Stimulated activated CD4-positive, alpha-beta T cell treated with anti-CD3 and anti-CD28 coated beads, TNF-alpha, amount 100 ng/mL, for 24 hours (primary cell): Measurements from ENCODE around the gene APOH.

Experiments
- DNase-seq, 3 experiments: peaks; one replicate each; pipeline ENCODE4 v3.0.0-alpha.2; 2020; ENCODE audit warnings: low read depth in 3 of 3

Gene APOH

GRCh38 chr17:66234611-66235010 is 5.4 kb upstream of the APOH start:
- DNase-seq = no peak

GRCh38 chr17:66233023-66233753 is 4.0 kb upstream of the APOH start:
- DNase-seq = no peak

GRCh38 chr17:66230922-66231591 is 1.8 kb upstream of the APOH start:
- no peak for DNase-seq

DNA sequence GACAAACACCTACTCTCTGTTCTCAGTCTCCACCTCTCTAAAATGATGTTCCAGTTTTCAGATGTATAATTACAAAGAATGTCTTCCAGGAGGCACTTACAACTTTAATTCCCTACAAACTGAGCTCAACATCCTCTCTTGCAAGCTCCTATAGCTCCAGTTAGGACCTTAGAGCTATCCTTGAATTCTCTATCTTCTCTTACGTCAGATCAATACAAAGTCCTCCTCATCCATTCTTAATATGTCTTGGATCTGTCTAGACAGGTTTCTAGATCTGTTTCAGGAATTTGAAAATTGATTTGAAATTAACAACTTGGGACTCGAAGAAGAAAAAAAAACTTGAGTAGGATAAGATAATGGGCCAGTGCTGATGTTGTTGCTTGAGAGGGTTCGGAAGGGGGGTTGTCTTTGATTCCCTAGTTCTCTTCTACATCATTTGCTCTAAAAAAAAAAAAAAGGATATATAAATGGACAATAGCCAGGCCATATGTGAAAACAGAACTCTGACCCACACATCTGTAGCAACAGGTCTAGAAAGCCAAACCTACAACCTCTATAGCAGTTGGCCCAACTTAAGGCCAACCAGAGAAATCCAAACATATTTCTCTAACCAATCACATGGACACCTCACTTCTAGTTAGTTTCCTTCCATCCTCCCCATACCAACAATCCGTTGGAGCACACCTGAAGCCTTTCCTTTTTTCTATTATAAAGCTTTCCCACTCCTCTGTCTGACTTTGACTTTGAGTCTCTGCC is 746 bp upstream of the APOH start:
- no peak for DNase-seq

GRCh38 chr17:66227212-66228045 is 1.8 kb downstream of the APOH start:
- DNase-seq = no peak

DNA sequence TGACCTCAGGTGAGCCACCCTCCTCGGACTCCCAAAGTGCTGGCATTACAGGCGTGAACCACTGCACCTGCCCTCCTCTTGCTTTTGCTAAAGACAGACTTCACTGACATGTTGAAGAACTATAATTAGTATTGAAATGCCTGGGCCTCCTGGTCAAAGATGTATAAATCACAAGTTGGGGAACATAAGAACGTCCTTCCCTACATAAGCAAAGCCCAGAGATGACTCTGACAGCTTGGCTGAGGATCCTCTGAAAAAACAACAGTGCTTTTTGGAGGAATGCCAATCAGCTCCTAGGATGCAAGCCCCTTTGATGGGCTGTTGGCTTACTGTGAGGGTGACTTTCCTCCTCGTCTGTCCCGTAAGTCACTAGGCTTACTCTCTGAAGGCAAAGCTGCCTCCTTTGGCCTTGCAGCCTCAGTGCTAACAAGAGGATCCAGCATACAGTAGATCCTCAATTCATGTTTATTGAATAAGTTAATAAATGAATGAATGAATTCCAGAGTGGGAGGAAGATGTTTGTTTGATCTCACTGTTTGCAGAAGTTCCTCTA is 6.3 kb downstream of the APOH start:
- DNase-seq = no peak

DNA sequence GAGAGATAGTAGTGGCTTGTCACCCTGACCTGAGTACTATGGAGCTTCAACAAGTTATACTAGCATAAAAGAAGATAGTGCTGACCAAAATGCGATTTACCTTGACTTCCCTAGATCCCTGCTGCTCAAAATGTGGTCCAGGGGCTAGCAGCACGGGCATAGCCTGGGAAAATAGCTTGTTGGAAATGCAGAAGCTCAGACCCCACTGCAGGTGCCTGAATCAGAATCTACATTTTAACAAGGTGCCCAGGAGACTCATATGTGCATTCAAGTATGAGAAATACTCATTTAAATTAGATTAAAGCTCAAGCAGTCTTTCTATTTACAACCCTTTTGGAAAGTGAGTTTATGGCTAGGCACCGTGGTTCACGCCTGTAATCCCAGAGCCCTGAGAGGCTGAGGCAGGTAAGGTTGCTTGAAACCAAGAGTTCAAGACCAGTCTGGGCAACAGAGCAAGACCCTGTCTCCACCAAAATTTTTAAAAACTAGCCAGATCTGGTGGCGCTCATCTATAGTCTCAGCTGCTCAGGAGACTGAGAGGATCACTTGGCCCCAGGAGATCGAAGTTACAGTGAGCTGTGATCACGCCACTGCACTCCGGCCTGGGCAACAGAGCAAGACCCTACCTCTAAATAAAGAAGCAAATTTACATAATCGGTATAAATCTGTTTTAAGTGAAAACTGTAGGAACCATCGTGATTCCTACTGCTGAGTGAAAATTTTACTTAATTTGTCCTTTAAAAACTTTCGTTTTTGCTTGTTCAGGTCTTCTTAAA is 7.3 kb downstream of the APOH start:
- no peak for DNase-seq

DNA sequence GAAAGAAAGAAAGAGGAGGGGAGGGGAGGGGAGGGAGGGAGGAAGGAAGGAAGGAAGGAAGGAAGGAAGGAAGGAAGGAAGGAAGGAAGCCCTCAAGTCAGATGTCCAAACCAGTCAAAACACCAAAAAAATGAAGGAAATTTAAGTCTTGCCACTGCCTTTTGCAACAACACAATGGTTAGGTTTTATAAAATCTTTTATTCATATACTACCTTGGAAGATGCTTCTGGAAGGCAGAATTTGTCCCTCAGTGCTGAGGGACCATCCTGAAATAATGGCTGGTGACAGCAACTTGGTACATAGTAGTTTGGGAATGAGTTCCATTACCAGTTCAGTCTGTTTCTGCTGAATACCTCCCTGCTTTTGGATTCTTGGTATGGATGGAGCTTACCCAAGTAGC is 7.9 kb downstream of the APOH start:
- DNase-seq = no peak

DNA sequence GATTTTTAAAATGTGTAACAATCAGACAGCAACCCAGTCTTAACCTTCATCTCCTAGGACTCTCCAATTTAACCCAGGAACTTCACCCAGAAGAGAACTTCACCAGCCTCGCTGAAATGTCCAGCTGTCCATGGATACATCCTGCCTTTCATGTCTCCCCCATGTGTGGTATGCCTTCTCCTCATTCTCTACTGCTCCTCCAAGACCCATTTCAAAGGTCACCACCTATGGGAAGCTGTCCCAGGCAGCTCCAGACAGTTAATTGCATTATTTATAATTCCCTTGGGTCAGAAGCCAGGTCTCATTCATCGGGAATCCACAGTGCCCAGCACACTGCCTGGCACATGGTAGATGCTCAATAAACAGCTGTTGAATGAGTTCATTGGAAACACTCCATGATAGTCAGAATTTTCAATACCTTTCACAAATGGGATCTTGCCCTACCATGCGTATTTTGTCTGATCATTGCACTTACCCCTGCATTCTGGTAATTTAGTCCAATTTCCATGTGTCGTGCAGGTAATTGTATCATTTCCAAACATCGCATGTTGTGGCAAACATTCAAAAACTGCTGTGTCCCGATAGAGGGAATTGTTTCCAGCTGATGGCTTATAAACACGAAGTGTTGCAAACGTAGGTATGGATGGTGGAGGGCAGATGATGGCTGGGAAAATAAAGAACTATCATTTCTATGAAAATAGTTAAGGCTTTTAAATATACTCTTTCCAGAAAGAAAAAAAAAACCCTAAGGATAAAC is 9.0 kb downstream of the APOH start:
- no peak for DNase-seq

- no peak for DNase-seq
These were observed 13.7 kb downstream of the APOH start for GRCh38 chr17:66215529-66215911.

DNA sequence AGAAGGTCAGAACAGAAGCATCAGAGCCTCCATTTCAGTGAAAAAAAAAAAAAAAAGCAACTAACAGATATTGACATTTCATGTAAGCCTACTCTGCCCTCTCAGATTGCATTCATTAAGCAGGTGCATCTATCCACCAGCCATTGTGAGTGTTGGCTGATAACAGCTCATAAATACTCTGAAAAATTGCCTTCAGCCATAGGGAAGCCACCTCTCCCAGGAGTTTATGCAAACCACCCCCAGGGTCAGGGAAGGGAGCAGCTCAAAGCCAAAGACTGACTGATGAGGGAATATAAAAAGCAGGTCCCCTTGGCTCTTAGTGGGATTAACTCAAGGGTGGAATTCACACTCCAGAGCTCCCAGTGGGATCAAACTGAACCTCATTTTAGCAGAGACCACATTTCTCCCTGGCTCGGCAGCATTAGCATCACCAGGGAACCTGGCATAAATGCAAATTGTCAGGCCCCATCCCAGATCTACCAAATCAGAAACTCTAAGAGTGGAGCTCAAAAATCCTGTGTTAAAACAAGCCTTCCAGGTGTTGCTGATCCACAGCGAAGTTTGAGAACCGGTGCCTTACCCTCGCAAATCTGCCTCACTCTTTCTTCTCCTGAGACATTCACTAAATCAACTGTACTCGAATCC is 14.2 kb downstream of the APOH start:
- DNase-seq = no peak

DNA sequence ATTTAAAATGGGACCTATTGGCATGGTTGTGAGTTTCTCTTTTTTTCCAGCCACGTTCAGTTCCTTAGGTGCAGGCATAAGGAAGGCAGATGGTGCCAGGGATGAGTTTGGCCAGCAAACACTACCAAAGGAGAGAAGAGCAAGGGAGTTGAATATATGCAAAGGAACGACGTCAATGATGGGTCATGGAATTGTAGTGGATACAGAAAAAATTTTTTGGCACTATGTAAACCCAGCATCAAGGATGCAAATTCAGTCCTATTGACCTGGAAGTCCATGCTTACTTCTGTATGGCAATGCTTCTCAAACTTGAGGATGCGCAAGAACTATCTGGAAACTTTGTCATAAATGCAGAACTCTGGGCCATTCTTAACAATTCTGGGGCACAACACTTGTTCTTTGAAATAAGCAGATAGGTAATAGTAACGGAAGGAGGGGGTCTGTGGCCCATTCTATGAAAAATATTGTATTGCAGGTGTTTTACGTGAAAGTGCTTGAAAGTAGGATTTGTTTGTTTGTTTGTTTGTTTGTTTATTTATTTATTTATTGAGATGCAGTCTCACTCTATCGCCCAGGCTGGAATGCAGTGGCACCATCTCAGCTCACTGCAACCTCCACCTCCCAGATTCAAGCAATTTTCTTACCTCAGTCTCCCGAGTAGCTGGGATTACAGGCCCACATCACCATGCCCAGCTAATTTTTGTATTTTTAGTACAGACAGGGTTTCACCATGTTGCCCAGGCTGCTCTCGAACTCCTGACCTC is 18.0 kb downstream of the APOH start:
- DNase-seq = no peak

DNA sequence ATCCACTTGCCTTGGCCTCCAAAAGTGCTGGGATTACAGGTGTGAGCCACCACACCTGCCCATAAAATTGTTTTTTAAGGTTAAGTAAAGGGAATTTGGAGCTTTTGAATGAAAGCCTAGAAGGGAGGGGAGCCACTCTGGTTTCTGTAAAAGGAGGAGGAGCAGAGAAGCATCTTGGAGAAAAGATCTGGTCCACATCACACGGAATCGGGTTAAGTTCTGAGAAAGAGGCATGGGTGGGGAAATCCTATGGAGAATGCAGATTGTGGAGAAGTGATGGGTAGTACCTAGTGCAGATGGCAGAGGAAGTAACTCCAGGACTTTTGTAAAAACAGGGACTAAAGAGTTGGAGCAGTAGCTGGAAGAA is 19.0 kb downstream of the APOH start:
- DNase-seq = no peak

DNA sequence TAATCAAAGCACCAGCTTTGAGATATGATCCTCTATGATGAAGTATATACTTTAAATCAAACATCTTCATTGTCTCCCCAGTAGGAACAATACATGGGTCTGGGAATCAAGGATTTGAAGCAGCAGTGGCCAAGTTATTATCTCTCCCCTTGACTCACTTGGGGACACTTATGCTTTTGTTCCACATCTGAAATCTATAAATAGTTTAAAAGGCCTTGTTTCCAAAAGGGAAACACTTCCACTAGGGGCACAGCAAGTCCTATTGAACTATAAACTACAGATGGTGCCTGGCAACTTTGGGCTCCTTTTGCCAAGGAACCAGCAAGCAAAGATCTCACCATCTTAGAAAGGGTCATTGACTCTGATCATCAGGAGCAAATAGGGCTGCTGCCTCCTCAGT is 21.3 kb downstream of the APOH start:
- no peak for DNase-seq

DNA sequence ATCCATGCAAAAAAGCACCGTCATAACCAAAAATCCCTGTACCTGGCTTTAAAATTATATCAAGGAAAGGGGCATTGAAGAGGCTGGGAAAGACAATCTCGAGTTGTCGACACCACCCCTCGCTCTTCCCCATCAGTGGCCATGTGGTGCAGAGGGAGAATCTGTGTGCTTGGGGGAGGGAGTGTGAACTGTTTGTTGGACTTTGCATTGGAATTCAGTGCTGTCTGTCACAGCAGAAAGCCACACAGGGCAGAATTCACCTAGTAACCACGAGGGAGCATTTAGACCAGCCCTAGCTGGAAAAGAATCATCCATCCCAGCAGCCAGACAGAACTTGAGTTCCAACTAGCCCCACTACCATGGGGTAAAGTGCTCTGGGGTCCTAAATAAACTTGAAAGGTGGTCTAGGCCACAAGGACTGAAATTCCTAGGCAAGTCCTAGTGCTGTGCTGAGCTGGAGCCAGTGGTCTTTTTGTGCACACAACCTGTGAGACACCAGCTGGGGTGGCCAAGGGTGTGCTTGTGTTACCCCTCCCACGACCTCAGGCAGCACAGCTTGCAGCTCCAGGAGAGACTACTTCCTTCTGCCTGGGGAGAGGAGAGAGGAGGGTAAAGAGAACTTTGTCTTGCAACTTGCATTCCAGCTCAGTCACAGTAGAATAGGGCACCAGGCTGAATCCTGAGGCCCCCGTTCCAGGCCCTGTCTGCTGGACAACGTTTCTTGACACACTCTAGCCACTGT is 25.8 kb downstream of the APOH start:
- DNase-seq = no peak

- peak; percentile 22 to 40 (median 38) for DNase-seq
These were observed 28.5 kb downstream of the APOH start for GRCh38 chr17:66200685-66201092.

DNA sequence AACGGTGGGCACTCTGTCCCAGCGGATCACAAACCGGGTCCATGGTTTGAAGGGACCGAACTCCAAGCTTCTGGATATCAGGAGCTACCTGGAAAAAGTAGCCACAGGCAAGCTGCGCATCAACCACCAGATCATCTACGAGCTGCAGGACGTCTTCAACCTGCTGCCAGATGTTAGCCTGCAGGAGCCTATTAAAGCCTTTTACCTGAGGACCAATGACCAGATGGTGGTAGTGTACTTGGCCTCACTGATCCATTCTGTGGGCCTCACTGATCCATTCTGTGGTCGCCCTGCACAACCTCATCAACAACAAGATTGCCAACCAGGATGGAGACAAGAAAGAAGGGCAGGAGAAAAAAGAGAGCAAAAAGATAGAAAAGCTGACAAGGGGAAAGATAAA is 31.0 kb downstream of the APOH start:
- DNase-seq = no peak

- no peak for DNase-seq
These were observed 36.9 kb downstream of the APOH start for GRCh38 chr17:66192378-66192687.
